Ovary (tissue), 9 donors: Measurements from ENCODE around the gene ETFA. TPM values are rescaled to one million over a fixed set of nuclear protein-coding genes. Genes with fewer than 3 reads are reported as not detected.
"Not testable (repeated sequence)": the region's sequence is repeated elsewhere in the genome, so short reads cannot be mapped to it uniquely, and the experiment has no call there.

ENCODE experiments used
- DNase-seq, 5 donors: peaks; one replicate each; pipeline ENCODE4 v3.0.0-alpha.2; 2019 to 2020
- H3K27ac ChIP-seq, 2 donors: fragments of 200-600 bp; one replicate each; pipeline versions ENCODE4 v1.5.1 to v1.8.0; 2019 to 2022
- H3K27me3 ChIP-seq: fragments of 200-600 bp; one replicate; pipeline ENCODE4 v1.8.0; 2022
- H3K36me3 ChIP-seq: fragments of 200-600 bp; sonication (generic); one replicate; pipeline ENCODE4 v1.5.1; 2019
- H3K4me1 ChIP-seq: one replicate; pipeline ENCODE4 v1.8.1; 2013; ENCODE audit warnings: mild to moderate bottlenecking, moderate library complexity; ENCODE audit not compliant: insufficient read depth
- H3K4me3 ChIP-seq: fragments of 200-600 bp; sonication (generic); one replicate; pipeline ENCODE4 v1.5.1; 2017
- H3K9me3 ChIP-seq, 2 donors: fragments of 200-600 bp in 1 of 2; sonication (generic) in 1 of 2; one replicate each; pipeline versions ENCODE4 v1.5.1 to v1.8.1; 2013 to 2019; ENCODE audit warnings: mild to moderate bottlenecking in 1 of 2, moderate library complexity in 1 of 2
- EP300 ChIP-seq: sonication (generic); formaldehyde crosslinking; IDR thresholded peaks from one replicate; pipeline ENCODE4 v1.6.1; 2017; ENCODE audit warnings: antibody characterized with exemption
- POLR2A ChIP-seq: fragments of 450-650 bp; IDR thresholded peaks from one replicate; pipeline ENCODE4 v1.6.1; 2017; ENCODE audit warnings: antibody characterized with exemption, mild to moderate bottlenecking, moderate library complexity
- WGBS, 3 donors: extraction: QIAGEN DNeasy Blood & Tissue Kit in 1 of 3; methylation state at CpG; one replicate each; pipeline versions ENCODE4 v1.1.5 to v1.1.7; 2013 to 2017; 5-methylcytosine and 5-hydroxymethylcytosine counted together
- intact Hi-C, 4 donors: fragments of 100-400 bp; cut with DNase I; formaldehyde crosslinking; loops; one replicate each; pipeline versions ENCODE4 v1.11.0 to v1.15.1; 2022 to 2023
- polyA plus RNA-seq, 2 donors: library from polyadenylated mRNA; stranded (reverse); fragments of 200-250 nt in 1 of 2; fragments of 350-450 nt in 1 of 2; fragmentation: Illumina TruSeq in 1 of 2; extraction: RNeasy Lipid Tissue Mini Kit (QIAGEN cat#74804) in 1 of 2; gene quantifications; one replicate each; pipeline ENCODE4 v1.2.3, GENCODE V29; 2013 to 2014
- total RNA-seq, 7 donors: library from RNA; depleted of rRNA in 2 of 7; stranded (reverse); fragments of >200 nt in 2 of 7; fragmentation: NEBNext Ultra II Directional in 3 of 7; extraction: Animal tissue kit (Norgen Biotek cat#: 25700) in 3 of 7; gene quantifications; one replicate each; pipeline versions ENCODE4 v1.1.0 to v1.2.4, GENCODE V29; 2016 to 2023
- TF ChIP-seq, protein P1 (sequence below), 3 donors: fragments of 450-650 bp in 2 of 3; fragments of 200-600 bp in 1 of 3; IDR thresholded peaks; one replicate each; pipeline versions ENCODE4 v1.5.1 to v1.8.0; 2016 to 2022; ENCODE audit warnings: antibody characterized with exemption in 3 of 3, mild to moderate bottlenecking in 1 of 3
- donor health status: DM: no; HTN: no; CAD: no; lungs with moderate emphysema.
- donor health status: DM: no; HTN: no; CAD: no.
- donor health status: Bipolar disorder and iron deficiency.
- donor health status: DM: yes; HTN: yes; CAD: no.
- donor health status: DM: no; HTN: no; CAD: no.
- donor health status: DM: yes; HTN: yes; CAD: no.

The ETFA gene
- total and polyA plus RNA-seq, 9 donors, result 45.8 to 97.4 (median 71.7) TPM

- H3K27me3 ChIP-seq, result no peaks in the 10 kb centered on the region
These were observed 37.0 kb downstream of the ETFA start for GRCh38 chr15:76274226-76274625.

DNA sequence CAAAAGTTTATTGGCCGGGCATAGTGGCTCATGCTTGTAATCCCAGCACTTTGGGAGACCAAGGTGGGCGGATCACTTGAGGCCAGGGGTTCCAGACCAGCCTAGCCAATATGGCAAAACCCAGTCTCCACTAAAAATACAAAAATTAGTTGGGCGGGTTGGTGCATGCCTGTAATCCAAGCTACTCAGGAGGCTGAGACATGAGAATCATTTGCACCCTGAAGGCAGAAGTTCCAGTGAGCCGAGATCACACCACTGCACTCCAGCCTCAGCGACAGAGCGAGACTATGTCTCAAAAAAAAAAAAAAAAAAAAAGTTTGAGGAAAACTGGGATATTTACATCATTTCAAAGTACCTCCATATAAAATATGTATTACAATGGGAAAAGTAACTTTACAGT is 40.4 kb downstream of the ETFA start:
- DNase-seq, result no peak
- 96 to 99% (median 97%) methylated on average over 6 of the region's 6 CpGs for WGBS, 3 donors
- Histone ChIP-seq H3K27me3 (no peaks in the 10 kb centered on the region), H3K27ac (no peak overlapping the region), H3K36me3 (no peaks in the 10 kb centered on the region), H3K4me3 (no peak overlapping the region), H3K4me1 (no peaks in the 10 kb centered on the region), H3K9me3 (peaks cover 0 to 36% of the 10 kb centered on the region in 2 donors)
- intact Hi-C loops, result no loop called here
- TF ChIP-seq POLR2A (no peak), EP300 (no peak)
- TF ChIP-seq, protein P1, sequence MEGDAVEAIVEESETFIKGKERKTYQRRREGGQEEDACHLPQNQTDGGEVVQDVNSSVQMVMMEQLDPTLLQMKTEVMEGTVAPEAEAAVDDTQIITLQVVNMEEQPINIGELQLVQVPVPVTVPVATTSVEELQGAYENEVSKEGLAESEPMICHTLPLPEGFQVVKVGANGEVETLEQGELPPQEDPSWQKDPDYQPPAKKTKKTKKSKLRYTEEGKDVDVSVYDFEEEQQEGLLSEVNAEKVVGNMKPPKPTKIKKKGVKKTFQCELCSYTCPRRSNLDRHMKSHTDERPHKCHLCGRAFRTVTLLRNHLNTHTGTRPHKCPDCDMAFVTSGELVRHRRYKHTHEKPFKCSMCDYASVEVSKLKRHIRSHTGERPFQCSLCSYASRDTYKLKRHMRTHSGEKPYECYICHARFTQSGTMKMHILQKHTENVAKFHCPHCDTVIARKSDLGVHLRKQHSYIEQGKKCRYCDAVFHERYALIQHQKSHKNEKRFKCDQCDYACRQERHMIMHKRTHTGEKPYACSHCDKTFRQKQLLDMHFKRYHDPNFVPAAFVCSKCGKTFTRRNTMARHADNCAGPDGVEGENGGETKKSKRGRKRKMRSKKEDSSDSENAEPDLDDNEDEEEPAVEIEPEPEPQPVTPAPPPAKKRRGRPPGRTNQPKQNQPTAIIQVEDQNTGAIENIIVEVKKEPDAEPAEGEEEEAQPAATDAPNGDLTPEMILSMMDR (IDR thresholded peaks at IDR 0.05), result no peak

More at GRCh38 chr15:76274226-76274625, 37.0 kb downstream of the ETFA start:
- WGBS, 3 donors, result 3 to 10% (median 5%) methylated on average over 2 of the region's 2 CpGs
- intact Hi-C loops, result no loop called here
- TF ChIP-seq EP300 (no peak), POLR2A (no peak)
- TF ChIP-seq, protein P1 (IDR thresholded peaks at IDR 0.05), result no peak
- H3K9me3 ChIP-seq, result peaks cover 0 to 15% of the 10 kb centered on the region in 2 donors
- no peak overlapping the region for H3K4me3 ChIP-seq
- no peak for DNase-seq
- H3K27ac ChIP-seq, result no peak overlapping the region
- H3K36me3 ChIP-seq, result no peaks in the 10 kb centered on the region
- no peaks in the 10 kb centered on the region for H3K4me1 ChIP-seq

GRCh38 chr15:76267077-76267476 is 44.2 kb downstream of the ETFA start:
- Histone ChIP-seq H3K36me3 (no peaks in the 10 kb centered on the region), H3K27me3 (no peaks in the 10 kb centered on the region), H3K4me1 (no peaks in the 10 kb centered on the region), H3K4me3 (no peak overlapping the region), H3K27ac (no peak overlapping the region), H3K9me3 (peaks cover 0 to 58% of the 10 kb centered on the region in 2 donors)
- WGBS, 3 donors, result 96 to 98% (median 96%) methylated on average over 6 of the region's 6 CpGs
- no peak for DNase-seq
- TF ChIP-seq, protein P1 (IDR thresholded peaks at IDR 0.05), result no peak
- TF ChIP-seq POLR2A (no peak), EP300 (no peak)
- intact Hi-C loops, result no loop called here

DNA sequence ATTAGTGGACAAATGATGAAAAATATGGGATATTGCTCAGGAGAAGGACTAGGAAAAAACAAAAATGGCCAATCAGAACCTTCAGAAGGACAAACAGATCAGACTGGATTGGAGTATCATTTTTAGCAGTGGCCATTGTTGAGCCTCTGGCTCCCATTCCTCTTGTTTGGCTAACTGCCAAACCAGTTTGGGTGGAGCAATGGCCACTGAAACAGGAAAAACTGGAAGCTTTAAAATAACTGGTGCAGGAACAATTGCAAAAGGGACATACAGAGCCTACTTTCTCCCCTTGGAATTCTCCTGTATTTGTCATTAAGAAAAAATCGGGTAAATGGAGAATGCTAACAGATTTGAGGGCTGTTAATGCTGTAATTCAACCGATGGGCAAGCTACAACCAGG is 45.5 kb downstream of the ETFA start:
- H3K4me3 ChIP-seq, DNase-seq, intact Hi-C loops, H3K4me1 ChIP-seq, H3K27ac ChIP-seq, H3K36me3 ChIP-seq, H3K27me3 ChIP-seq: not testable (repeated sequence)
- peaks cover 0 to 56% of the 10 kb centered on the region in 2 donors for H3K9me3 ChIP-seq
- WGBS, 3 donors, result 86 to 96% (median 92%) methylated on average over 2 of the region's 2 CpGs

DNA sequence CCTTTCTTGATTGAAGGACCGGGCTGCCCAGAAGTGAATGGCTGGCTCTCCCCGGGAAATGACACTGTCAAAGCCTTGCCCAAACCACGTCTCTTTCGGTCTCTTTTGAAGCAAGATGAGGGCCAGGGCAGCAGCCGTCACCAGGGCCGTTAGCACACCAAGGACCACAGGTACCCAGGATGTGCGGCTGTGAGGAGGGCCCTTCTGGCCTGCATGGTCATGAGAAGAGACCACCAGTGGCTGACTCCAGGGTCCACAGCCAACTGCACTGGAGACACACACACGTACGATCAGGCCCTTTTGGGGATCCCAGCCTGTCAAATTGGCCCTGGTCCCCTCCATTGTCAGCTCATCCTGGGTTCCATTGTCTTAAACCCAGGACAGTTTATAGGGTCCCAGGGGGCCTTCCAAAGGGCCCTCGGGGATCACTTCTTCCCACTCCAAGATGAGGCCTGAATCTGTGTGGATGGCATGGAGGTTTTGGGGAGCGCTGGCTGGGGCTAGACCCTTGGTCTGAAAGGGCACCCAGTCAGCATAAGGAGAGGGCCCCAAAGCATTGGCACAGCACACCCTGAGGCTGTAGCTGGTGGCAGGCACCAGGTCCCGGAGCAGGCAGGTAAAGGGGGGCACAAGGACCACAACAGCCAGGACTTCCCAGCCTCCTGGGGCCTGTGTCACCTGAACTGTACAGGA is 50.9 kb downstream of the ETFA start:
- H3K36me3 ChIP-seq, result no peaks in the 10 kb centered on the region
- no peaks in the 10 kb centered on the region for H3K27me3 ChIP-seq
- TF ChIP-seq, protein P1 (IDR thresholded peaks at IDR 0.05), result no peak
- TF ChIP-seq POLR2A, result no peak
- TF ChIP-seq EP300, result no peak
- H3K4me1 ChIP-seq, result no peaks in the 10 kb centered on the region
- no peak overlapping the region for H3K4me3 ChIP-seq
- H3K27ac ChIP-seq, result no peak overlapping the region
- H3K9me3 ChIP-seq, result peaks cover 0 to 17% of the 10 kb centered on the region in 2 donors
- intact Hi-C loops, result no loop called here
- 97 to 98% (median 97%) methylated on average over 12 of the region's 12 CpGs for WGBS, 3 donors
- no peak for DNase-seq
